GM12865 (cell line): ENCODE measurements around the gene PKP4.

ENCODE experiments used
- DNase-seq: peaks from one replicate; pipeline ENCODE4 v3.0.0; 2010; ENCODE audit warnings: low read depth
- H3K4me3 ChIP-seq: 2 replicates; pipeline ENCODE4 v1.5.1; 2011; ENCODE audit warnings: mild to moderate bottlenecking, low read depth, low read length, control low read depth
- TF ChIP-seq, protein P1 (sequence below): IDR thresholded peaks from 2 replicates; pipeline ENCODE4 v1.5.1; 2011; ENCODE audit warnings: low read length, control low read depth, low read depth, inconsistent platforms; ENCODE audit not compliant: insufficient read depth; ENCODE audit errors: missing control alignments

Gene PKP4

DNA sequence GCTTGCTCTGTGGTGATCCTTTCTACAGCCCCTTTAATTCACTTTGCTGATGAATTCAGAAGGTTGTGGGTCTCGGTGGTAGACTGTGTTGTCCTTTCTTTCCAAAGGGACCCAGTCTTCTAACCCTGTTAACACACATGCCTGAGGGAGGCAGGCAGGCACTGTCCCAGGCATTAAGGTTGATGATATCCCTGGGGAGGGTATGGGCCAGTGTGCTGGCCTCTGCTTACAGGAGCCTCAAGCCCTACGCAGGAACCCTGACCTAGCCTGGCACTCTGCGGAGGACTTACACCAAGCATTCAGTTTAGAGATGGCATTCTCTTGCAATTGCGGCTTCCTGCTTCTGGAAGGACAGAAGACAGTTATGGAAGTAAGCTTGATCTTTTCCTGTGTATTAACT lies 102.5 kb downstream of the PKP4 start:
- TF ChIP-seq, protein P1, sequence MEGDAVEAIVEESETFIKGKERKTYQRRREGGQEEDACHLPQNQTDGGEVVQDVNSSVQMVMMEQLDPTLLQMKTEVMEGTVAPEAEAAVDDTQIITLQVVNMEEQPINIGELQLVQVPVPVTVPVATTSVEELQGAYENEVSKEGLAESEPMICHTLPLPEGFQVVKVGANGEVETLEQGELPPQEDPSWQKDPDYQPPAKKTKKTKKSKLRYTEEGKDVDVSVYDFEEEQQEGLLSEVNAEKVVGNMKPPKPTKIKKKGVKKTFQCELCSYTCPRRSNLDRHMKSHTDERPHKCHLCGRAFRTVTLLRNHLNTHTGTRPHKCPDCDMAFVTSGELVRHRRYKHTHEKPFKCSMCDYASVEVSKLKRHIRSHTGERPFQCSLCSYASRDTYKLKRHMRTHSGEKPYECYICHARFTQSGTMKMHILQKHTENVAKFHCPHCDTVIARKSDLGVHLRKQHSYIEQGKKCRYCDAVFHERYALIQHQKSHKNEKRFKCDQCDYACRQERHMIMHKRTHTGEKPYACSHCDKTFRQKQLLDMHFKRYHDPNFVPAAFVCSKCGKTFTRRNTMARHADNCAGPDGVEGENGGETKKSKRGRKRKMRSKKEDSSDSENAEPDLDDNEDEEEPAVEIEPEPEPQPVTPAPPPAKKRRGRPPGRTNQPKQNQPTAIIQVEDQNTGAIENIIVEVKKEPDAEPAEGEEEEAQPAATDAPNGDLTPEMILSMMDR: no peak
- no peak overlapping the region for H3K4me3 ChIP-seq
- no peak for DNase-seq

DNA sequence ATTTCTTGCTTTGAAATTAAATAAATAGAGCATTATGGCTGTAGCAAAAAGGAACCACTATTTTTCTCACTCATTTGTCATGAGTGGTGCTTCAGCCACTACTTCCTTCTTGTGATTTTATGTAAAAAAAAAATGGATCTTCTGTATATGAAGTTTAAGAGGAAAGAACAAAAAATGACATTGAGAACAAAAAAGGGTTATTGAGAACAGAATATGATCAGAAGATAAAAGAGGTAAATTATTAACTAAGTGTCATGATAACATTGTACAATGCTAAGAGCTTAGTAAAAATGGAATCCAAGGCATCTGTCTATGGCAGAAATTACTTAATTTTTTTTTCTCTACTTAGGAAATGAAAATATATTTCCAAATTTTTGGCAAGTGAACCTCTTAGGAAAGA lies 103.5 kb downstream of the PKP4 start:
- no peak for DNase-seq
- TF ChIP-seq, protein P1: no peak

DNA sequence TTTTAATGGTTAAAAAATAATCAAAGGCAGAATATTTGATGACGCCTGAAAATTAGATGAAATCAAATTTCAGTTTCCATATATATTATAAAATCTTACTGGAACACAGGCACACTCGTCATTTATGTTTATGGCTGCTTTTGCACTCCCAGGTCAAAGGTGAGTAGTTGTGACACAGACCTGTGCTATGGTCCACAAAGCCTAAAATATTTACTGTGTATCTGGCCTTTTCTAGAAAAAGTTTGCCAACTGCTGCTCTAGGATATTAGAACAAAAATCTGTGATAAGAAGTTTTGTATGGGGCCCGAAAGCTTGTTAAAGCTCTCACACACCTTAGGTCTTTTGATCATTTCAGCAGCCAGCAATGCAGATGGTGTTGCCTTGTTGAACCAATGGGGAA lies 104.3 kb downstream of the PKP4 start:
- H3K4me3 ChIP-seq: no peak overlapping the region
- TF ChIP-seq, protein P1: no peak
- DNase-seq: no peak

More for the DNA sequence above, 103.5 kb downstream of the PKP4 start:
- no peak overlapping the region for H3K4me3 ChIP-seq

DNA sequence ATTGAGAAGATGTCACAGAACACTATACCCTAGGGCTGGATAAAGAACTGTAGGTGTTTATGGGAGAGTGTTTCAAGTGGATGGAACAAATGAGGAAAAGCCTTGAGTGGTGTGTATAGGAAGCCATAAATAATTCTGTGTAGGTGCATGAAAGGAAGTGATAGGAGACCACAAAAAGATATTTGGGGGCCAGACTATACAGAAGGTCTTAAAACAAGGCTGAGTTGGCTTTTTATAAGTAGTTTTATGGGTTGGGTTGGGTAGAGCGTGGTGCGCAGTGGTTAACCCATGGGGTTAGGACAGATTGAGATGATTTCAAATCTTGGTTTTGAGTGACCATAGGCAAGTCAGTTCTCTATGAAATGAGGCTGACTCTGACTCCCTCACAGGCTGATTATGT lies 110.5 kb downstream of the PKP4 start:
- DNase-seq: no peak
- H3K4me3 ChIP-seq: no peak overlapping the region
- TF ChIP-seq, protein P1: no peak

DNA sequence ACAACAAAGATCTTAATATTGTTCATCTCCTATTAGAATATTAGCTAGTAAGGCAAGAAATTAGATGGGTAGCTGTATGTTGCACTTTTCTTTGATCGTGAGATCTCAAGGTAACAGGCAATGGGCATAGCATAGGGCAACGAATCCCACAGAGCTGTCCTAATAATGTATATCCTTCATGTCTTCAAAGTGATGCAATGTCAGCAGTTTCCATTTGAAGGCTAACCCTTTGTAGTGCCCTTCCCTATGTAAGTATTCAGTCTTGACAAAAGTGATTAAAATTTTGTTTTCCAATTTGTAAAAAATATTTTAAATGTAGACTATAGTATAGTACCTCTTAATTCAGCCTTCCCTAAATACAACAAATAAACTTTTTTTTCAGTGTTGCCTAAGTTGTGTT lies 112.5 kb downstream of the PKP4 start:
- no peak for DNase-seq
- H3K4me3 ChIP-seq: no peak overlapping the region
- TF ChIP-seq, protein P1: no peak

DNA sequence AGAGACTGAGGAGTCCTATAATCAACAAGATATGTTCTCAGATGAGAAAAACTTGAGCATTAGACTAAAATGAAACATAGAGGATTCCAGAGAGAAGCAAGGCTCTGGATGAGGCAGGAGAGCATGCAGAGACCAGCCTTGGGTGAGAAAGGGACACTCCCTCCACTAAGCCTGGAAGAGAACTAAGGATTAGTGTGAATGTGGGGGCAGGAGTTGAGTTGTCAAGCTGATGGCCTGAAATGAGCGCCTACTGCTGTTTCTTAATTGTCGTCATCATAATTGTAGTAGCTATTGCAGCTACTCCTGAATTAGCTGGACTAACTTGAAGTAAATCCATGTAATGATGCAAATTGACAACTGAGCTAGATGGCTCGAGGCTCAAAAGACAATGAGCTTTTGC lies 114.1 kb downstream of the PKP4 start:
- H3K4me3 ChIP-seq: no peak overlapping the region
- no peak for DNase-seq
- TF ChIP-seq, protein P1: no peak

DNA sequence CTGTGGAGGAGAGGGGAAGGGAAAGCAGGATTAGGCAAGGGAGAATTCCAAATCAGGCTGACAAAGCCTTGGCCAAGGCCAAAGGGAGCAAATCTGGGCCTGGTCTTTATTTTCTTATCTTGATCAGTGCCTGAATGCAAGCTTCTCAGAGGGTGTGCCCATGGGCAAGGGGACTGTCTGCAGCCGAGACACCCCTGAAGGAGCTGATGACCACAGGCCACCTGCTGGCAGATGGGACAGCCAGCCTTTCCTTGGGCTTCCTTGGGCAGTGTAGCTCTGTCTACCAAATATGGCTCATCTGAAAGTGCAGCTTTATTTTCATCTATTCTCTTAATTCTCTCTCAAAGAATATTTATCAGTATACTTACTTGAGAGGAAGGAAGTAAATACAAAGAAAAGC lies 117.0 kb downstream of the PKP4 start:
- DNase-seq: no peak
- TF ChIP-seq, protein P1: no peak
- no peak overlapping the region for H3K4me3 ChIP-seq
